AG10803 (cell line): ENCODE measurements around the gene NEK7.

Source experiments
- DNase-seq: peaks from one replicate; pipeline ENCODE4 v3.0.0; 2010; ENCODE audit warnings: low read depth
- H3K4me3 ChIP-seq: 2 replicates; pipeline ENCODE4 v1.5.1; 2011; ENCODE audit warnings: mild to moderate bottlenecking, low read length, control low read depth
- CTCF ChIP-seq: conservative IDR thresholded peaks from 2 replicates; pipeline ENCODE4 v1.5.1; 2011; ENCODE audit warnings: mild to moderate bottlenecking, low read length, control low read depth, inconsistent platforms

NEK7 gene

GRCh38 chr1:198178615-198179014, 21.8 kb downstream of the NEK7 start:
- no peak for TF ChIP-seq CTCF
- DNase-seq, result no peak
- H3K4me3 ChIP-seq, result no peak overlapping the region

GRCh38 chr1:198179556-198179981, 22.8 kb downstream of the NEK7 start:
- peak; percentile 45 for DNase-seq
- TF ChIP-seq CTCF, result no peak
- H3K4me3 ChIP-seq, result no peak overlapping the region

- H3K4me3 ChIP-seq, result no peak overlapping the region
- no peak for DNase-seq
- TF ChIP-seq CTCF, result no peak
Measured at GRCh38 chr1:198183605-198184004, 26.8 kb downstream of the NEK7 start.

GRCh38 chr1:198184516-198184915, 27.7 kb downstream of the NEK7 start:
- no peak overlapping the region for H3K4me3 ChIP-seq
- no peak for TF ChIP-seq CTCF

GRCh38 chr1:198185146-198185545, 28.3 kb downstream of the NEK7 start:
- no peak for TF ChIP-seq CTCF
- H3K4me3 ChIP-seq, result no peak overlapping the region
- DNase-seq, result no peak

More at GRCh38 chr1:198184516-198184915, 27.7 kb downstream of the NEK7 start:
- DNase-seq, result no peak

- no peak for TF ChIP-seq CTCF
- no peak for DNase-seq
- no peak overlapping the region for H3K4me3 ChIP-seq
Measured at GRCh38 chr1:198185759-198186158, 29.0 kb downstream of the NEK7 start.

- no peak for TF ChIP-seq CTCF
- DNase-seq, result no peak
- no peak overlapping the region for H3K4me3 ChIP-seq
Measured at GRCh38 chr1:198186916-198187580, 30.2 kb downstream of the NEK7 start.
